Fibroblast of villous mesenchyme (primary cell): ENCODE results near the gene SPEM1. TPM values are rescaled to one million over a fixed set of nuclear protein-coding genes. Genes with fewer than 3 reads are reported as not detected.

Experiments used
- DNase-seq: peaks from one replicate; pipeline ENCODE4 v3.0.0-alpha.2; 2010; ENCODE audit warnings: low read depth
- H3K4me3 ChIP-seq: 2 replicates; pipeline ENCODE4 v1.5.1; 2011; ENCODE audit warnings: low read depth, mild to moderate bottlenecking, low read length
- CTCF ChIP-seq: IDR thresholded peaks from 2 replicates; pipeline ENCODE4 v1.5.1; 2012; ENCODE audit warnings: low read depth, mild to moderate bottlenecking, low read length; ENCODE audit not compliant: insufficient read depth
- total RNA-seq: library from RNA; depleted of rRNA; stranded (reverse); fragments of >200 nt; gene quantifications from 2 replicates; pipeline ENCODE4 v1.2.3, GENCODE V29; 2012

The SPEM1 gene
- total RNA-seq, 1 donor = not detected

- no peak for DNase-seq
- no peak overlapping the region for H3K4me3 ChIP-seq
- TF ChIP-seq CTCF = no peak
These were observed 6.9 kb downstream of the SPEM1 start for GRCh38 chr17:7426896-7427489.

GRCh38 chr17:7427549-7427948 lies 7.4 kb downstream of the SPEM1 start:
- TF ChIP-seq CTCF = no peak
- no peak overlapping the region for H3K4me3 ChIP-seq
- no peak for DNase-seq

- no peak within 1 kb of the TSS for H3K4me3 ChIP-seq
- no peak for DNase-seq
- TF ChIP-seq CTCF = no peak
These were observed 8.4 kb downstream of the SPEM1 start, which contains the start of gene SPEM3 for GRCh38 chr17:7428557-7428956. Gene SPEM3, plus strand, starts transcription at chr17:7428857. Its CDS starts 46 bp downstream, at chr17:7428903.

- no peak for DNase-seq
- no peak for TF ChIP-seq CTCF
These were observed 9.6 kb downstream of the SPEM1 start for GRCh38 chr17:7429722-7430121.

GRCh38 chr17:7431231-7431630 lies 11.1 kb downstream of the SPEM1 start:
- DNase-seq = no peak

More at GRCh38 chr17:7429722-7430121, 9.6 kb downstream of the SPEM1 start:
- no peak overlapping the region for H3K4me3 ChIP-seq

GRCh38 chr17:7432296-7432695 lies 12.2 kb downstream of the SPEM1 start:
- no peak for TF ChIP-seq CTCF
- DNase-seq = no peak
- no peak overlapping the region for H3K4me3 ChIP-seq

More at GRCh38 chr17:7431231-7431630, 11.1 kb downstream of the SPEM1 start:
- no peak for TF ChIP-seq CTCF
- no peak overlapping the region for H3K4me3 ChIP-seq
